ENCODE data around the gene FANCG. TPM values are rescaled to one million over a fixed set of nuclear protein-coding genes. Genes with fewer than 3 reads are reported as not detected.
A peak's percentile ranks its signal among the peaks of the same experiment; 100 is the strongest.

The FANCG gene
- polyA plus RNA-seq (2013, experiment 1 of 4), result 80.4 TPM
- polyA plus RNA-seq (2013, experiment 2 of 4), result 86.7 TPM
- 56.1 TPM for polyA plus RNA-seq (2013, experiment 3 of 4)
- 67.0 TPM for polyA plus RNA-seq (2013, experiment 4 of 4)

DNA sequence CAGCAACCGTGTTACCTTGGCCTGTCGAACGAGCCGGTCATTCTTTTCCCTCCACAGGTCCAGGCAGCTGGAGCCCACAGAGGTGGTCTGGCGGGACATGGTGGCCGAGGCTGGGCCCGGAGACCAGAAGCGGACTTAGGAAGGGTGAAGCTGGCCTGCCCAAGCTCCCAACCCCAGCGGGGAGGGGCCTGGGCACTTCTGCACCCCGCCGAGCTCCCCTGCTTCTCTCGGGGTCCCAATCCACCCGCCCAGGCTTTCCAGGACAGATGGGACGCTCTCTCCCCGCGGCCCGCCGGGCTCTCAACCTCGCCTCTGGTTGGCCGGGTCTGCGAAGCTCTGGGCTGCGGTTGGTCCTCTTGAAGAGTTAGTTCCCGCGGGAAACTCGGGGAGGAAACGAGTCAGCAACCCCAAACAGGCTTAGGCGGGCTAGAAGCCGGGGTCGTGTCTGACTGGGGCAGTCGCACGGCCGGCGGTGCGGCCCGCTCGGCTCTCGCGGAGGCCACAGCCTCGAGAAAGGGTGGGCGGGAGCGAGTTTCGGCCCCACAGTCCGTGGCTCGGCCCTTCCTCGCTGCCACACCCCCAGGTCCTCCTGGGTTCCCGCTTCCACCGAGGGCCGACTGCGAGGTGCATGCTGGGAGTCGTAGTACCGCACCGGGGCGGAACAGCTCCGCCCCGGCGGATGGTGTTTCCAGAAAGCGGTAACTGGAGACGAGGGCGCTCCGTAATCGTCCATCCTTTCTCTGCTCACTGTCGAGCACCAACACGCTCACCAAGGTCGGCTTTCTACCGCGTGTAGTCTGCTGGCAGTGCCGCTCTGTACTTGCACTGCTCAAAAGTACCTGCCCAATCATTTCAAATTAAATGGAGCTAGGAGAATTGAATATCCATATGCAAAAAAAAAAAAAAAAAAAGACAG lies at the start of gene FANCG:
FANCG (minus strand) TSS at position 517 of the 916 bp plus-strand sequence; CDS start at position 99, 418 bp downstream.
- 0% methylated on average over 67 of the region's 67 CpGs for WGBS, 2 experiments

DNA sequence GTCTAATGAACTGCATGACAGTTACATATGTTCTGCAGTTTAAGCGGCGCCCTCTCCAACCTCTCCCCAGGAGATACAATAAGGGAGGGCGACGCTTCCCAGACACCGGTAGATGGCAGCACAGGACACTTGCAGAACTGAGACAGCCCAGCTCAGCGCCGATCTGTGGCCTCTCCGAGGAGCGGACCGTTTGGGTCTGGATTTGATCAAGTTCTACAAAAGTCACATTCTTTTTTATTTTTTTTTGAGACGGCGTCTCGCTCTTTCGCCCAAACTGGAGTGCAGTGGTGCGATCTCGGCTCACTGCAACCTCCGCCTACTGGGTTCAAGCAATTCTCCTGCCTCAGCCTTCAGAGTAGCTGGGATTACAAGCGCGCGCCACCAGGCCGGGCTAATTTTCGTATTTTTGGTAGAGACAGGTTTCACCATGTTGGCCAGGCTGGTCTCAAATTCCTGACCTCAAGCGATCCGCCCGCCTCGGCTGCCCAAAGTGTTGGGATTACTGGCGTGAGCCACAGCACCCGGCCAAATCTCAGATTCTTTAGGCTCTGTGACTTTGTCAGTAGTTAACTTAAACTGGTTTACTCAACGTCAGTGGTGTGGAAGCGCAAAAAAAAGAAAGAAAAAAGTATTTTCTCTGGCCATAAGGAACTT lies 37.3 kb upstream of the FANCG start:
- Histone ChIP-seq H3K4me1 (ENCODE audit: control insufficient read depth, insufficient read depth, low read length) (peaks cover 10% of the 10 kb centered on the region), H3K27ac (ENCODE audit: insufficient read depth, low read depth, low read length, poor library complexity, severe bottlenecking) (peak overlapping the region; percentile 91), H3K27me3 (ENCODE audit: control insufficient read depth, insufficient read depth, low read length, poor library complexity, severe bottlenecking) (peaks cover 4% of the 10 kb centered on the region), H3K36me3 (ENCODE audit: control insufficient read depth, insufficient read depth, low read length) (no peaks in the 10 kb centered on the region), H3K9me3 (ENCODE audit: control insufficient read depth, low read length) (no peaks in the 10 kb centered on the region), H3K4me3 (ENCODE audit: insufficient read depth, low read depth, low read length) (peak overlapping the region; percentile 45)
- WGBS, 2 experiments, result 16 to 19% methylated on average over 30 of the region's 30 CpGs

More for the DNA sequence above, at the start of gene FANCG:
- Histone ChIP-seq H3K4me1 (ENCODE audit: control insufficient read depth, insufficient read depth, low read length) (peaks cover 10% of the 10 kb centered on the region), H3K36me3 (ENCODE audit: control insufficient read depth, insufficient read depth, low read length) (peaks cover 25% of the 10 kb centered on the region), H3K4me3 (ENCODE audit: insufficient read depth, low read depth, low read length) (peak within 1 kb of the TSS; percentile 85), H3K27ac (ENCODE audit: insufficient read depth, low read depth, low read length, poor library complexity, severe bottlenecking) (peak within 1 kb of the TSS; percentile 89), H3K27me3 (ENCODE audit: control insufficient read depth, insufficient read depth, low read length, poor library complexity, severe bottlenecking) (no peaks in the 10 kb centered on the region), H3K9me3 (ENCODE audit: control insufficient read depth, low read length) (no peaks in the 10 kb centered on the region)

DNA sequence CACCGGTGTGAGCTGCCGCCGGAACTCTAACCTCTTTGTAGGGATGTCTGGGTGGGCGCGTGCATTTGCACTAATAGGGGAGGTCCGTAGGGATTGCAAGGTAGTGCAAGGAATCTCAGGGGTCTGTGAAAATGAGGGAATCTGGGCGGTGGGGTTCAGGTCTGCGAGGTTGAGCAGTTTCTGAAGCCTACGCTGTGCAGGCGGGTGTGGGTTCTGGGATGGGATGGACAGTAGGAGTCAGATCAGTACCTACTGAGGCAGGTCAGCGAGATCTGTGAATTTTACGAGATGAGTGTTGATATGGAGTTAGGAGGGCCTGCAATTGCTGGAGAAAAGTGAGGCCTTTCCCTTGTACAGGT lies 36.8 kb upstream of the FANCG start:
- WGBS, 2 experiments, result 1 to 2% methylated on average over 12 of the region's 12 CpGs

DNA sequence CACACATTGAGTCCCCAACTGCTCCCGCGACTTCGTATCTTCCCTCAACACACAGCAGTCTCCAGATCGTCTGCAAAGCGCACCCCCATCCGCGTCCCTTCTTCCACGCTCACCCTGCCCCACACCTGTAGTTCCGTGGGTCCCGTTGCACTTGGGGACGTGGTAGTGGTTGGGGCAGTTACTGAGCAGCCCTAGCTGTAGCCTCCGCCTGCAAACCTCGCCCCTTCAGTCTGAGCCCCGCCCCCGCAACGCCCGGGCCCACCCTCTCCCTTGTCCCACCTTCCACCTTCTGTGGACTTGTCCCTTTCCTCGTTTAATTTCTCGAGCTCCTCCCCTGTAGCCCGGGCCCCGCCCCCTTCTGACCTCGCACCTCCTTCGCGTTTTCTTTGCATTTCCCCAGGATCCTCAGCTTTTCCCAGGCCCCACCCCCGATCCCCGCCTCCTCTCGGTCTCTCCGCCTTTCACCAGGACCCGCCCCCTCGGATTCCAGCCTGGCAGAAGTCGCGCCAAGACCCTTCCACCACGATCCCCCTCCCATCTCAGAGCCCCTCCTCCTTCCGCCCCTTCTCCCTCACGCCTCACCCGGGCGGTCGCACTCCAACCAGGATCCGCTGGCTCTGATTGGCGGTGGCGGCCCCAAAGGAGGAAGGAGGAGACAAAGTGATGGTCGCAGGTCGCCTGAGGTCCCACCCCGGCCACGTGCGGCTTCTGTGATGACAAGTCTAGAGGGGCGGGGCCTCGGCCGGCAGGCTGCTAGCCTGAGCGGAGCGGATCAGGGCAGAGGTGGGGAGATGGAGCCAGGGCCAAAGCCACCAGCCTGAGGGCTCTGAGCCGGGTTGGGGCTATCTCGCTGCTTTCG lies 36.2 kb upstream of the FANCG start, which contains the start of gene ATOSB:
ATOSB (minus strand) TSS at position 183 of the 859 bp plus-strand sequence. CDS start 7,588 bp downstream, outside the sequence.
- Histone ChIP-seq H3K27me3 (ENCODE audit: control insufficient read depth, insufficient read depth, low read length, poor library complexity, severe bottlenecking) (peaks cover 4% of the 10 kb centered on the region), H3K4me3 (ENCODE audit: insufficient read depth, low read depth, low read length) (peak within 1 kb of the TSS; percentile 56), H3K4me1 (ENCODE audit: control insufficient read depth, insufficient read depth, low read length) (peaks cover 14% of the 10 kb centered on the region), H3K36me3 (ENCODE audit: control insufficient read depth, insufficient read depth, low read length) (no peaks in the 10 kb centered on the region), H3K9me3 (ENCODE audit: control insufficient read depth, low read length) (no peaks in the 10 kb centered on the region), H3K27ac (ENCODE audit: insufficient read depth, low read depth, low read length, poor library complexity, severe bottlenecking) (peak within 1 kb of the TSS; percentile 97)
- 0% methylated on average over 54 of the region's 54 CpGs for WGBS, 2 experiments

More for the DNA sequence above, 36.8 kb upstream of the FANCG start:
- H3K27ac ChIP-seq (ENCODE audit: insufficient read depth, low read depth, low read length, poor library complexity, severe bottlenecking), result peak overlapping the region; percentile 91
- H3K4me3 ChIP-seq (ENCODE audit: insufficient read depth, low read depth, low read length), result peak overlapping the region; percentile 45
- peaks cover 13% of the 10 kb centered on the region for H3K4me1 ChIP-seq (ENCODE audit: control insufficient read depth, insufficient read depth, low read length)
- no peaks in the 10 kb centered on the region for H3K9me3 ChIP-seq (ENCODE audit: control insufficient read depth, low read length)
- H3K36me3 ChIP-seq (ENCODE audit: control insufficient read depth, insufficient read depth, low read length), result no peaks in the 10 kb centered on the region
- H3K27me3 ChIP-seq (ENCODE audit: control insufficient read depth, insufficient read depth, low read length, poor library complexity, severe bottlenecking), result peaks cover 4% of the 10 kb centered on the region

DNA sequence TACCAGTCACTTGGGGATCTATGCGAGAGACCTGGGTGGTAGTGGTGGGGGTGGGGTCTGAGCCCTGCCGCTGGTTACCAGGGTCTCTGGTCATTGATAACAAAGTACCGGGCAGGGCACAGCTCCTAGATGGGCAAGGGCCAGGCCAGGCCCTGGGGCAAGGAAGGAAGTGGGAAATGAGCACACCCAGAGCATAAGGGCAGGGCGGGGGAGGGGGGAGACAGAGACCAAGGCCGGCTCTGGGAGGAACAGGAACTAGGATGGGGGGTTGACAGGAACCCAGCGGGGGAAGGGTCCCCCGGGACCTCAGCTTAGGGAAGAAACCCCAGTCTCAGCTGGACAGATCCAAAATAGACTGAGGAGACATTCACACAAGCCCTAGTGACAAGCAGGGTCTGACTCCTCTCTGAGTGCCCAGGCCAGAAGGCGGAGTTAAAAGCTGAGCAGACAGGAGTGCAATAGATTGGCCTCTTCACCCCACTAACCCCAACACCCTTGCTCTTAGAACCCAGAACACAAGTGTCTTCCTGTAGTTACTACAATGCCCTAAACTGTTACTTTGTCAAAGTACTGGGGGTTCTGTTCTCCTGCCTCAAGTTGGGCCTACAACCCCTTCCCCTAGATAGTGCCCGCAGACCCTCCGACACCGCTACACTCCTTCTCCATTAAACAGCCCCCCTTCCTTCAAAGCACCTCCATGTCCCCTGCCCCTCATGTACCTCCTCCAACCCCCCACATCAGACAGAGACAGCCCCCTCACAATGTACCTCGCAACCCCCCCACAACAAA lies 35.3 kb upstream of the FANCG start:
- 19 to 23% methylated on average over 12 of the region's 12 CpGs for WGBS, 2 experiments

DNA sequence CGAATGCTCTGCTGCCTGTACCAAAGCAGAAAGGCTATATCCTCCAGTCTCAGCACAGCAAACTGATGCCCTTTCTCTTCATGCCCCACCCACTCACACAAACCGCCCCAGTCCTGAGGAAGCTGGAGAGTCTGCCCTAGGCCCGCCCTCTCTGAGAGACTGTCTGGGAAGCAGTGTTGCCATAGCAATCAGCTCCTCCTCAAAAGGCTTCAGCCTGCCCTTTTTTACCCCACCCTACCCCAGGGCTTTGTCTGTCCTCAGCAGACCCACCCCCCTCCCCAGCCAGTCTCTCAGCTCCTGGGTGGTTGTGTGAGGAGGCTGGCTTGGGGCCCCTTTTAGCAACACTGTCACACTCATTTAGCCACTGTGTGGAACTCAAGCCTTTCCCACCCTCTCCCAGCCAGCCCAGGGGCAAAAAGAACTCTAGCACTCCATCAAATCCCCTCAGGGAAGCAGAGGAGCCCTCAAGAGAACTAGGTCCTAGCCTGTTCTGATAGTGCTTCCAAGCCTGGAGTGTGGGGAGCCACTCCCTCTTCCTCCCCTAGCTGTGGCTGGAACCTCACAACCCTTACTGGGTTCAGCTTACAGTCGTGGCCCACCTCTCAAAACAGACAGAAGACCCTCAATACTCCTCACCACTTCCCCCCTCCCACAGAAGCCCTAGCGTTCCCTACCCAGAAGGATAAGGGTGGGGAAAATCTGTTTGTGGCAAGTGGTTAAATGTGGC lies 34.5 kb upstream of the FANCG start:
- Histone ChIP-seq H3K27me3 (ENCODE audit: control insufficient read depth, insufficient read depth, low read length, poor library complexity, severe bottlenecking) (peaks cover 4% of the 10 kb centered on the region), H3K27ac (ENCODE audit: insufficient read depth, low read depth, low read length, poor library complexity, severe bottlenecking) (peak overlapping the region; percentile 97), H3K9me3 (ENCODE audit: control insufficient read depth, low read length) (no peaks in the 10 kb centered on the region), H3K4me3 (ENCODE audit: insufficient read depth, low read depth, low read length) (peak overlapping the region; percentile 56), H3K36me3 (ENCODE audit: control insufficient read depth, insufficient read depth, low read length) (no peaks in the 10 kb centered on the region), H3K4me1 (ENCODE audit: control insufficient read depth, insufficient read depth, low read length) (peaks cover 22% of the 10 kb centered on the region)
- WGBS, 2 experiments, result 0 to 2% methylated on average over 4 to 5 of the region's 5 CpGs

More for the DNA sequence above, 35.3 kb upstream of the FANCG start:
- Histone ChIP-seq H3K27me3 (ENCODE audit: control insufficient read depth, insufficient read depth, low read length, poor library complexity, severe bottlenecking) (peaks cover 4% of the 10 kb centered on the region), H3K36me3 (ENCODE audit: control insufficient read depth, insufficient read depth, low read length) (no peaks in the 10 kb centered on the region), H3K4me1 (ENCODE audit: control insufficient read depth, insufficient read depth, low read length) (peaks cover 22% of the 10 kb centered on the region), H3K27ac (ENCODE audit: insufficient read depth, low read depth, low read length, poor library complexity, severe bottlenecking) (peak overlapping the region; percentile 97), H3K4me3 (ENCODE audit: insufficient read depth, low read depth, low read length) (peak overlapping the region; percentile 56), H3K9me3 (ENCODE audit: control insufficient read depth, low read length) (no peaks in the 10 kb centered on the region)

DNA sequence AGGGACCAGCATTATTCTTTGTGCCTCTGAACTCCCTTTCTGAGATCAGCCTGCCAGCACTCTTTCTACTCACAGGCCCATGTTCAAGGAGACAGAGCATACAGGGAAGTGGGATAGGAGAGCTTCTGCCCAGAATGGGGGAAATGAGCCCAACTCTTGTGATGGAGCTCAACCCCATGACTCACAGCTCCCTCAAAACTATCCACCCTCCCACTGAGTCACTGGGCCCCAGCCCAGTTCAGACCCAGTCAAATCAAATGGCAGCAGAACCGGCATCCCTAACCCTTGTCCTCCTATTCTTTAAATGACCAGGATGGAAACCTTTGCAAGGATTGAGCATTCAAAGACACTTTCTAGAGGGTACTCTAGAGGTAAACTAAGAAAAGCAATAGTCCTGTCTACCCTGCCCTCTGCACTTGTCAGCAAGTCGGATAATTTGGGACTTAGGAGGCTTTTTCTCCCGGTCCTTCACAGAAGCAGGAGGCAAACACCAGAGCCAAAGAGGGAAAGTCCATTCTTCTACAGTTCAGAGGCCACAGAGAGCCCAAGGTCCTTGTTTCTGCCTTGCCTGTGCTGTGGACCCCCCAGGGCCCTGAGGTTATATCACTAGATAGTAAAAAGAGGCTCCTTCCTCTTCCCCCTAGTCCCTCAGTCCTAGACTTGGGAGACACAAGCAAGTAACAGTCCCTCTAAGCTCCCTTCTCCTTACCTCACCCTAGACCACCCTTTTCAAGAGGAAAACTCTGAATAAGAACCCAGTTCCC lies 32.7 kb upstream of the FANCG start:
- Histone ChIP-seq H3K27ac (ENCODE audit: insufficient read depth, low read depth, low read length, poor library complexity, severe bottlenecking) (no peak overlapping the region), H3K4me3 (ENCODE audit: insufficient read depth, low read depth, low read length) (peak overlapping the region; percentile 21), H3K36me3 (ENCODE audit: control insufficient read depth, insufficient read depth, low read length) (peaks cover 4% of the 10 kb centered on the region), H3K27me3 (ENCODE audit: control insufficient read depth, insufficient read depth, low read length, poor library complexity, severe bottlenecking) (peaks cover 3% of the 10 kb centered on the region), H3K4me1 (ENCODE audit: control insufficient read depth, insufficient read depth, low read length) (peaks cover 22% of the 10 kb centered on the region), H3K9me3 (ENCODE audit: control insufficient read depth, low read length) (no peaks in the 10 kb centered on the region)
- 87 to 94% methylated on average over 3 of the region's 3 CpGs for WGBS, 2 experiments
